ENCODE data around the gene FERMT3.

- no peak for TF ChIP-seq CTCF (IDR thresholded peaks at IDR 0.05)
- no peak for TF ChIP-seq EP300 (IDR thresholded peaks at IDR 0.05)
Observed at GRCh38 chr11:64243236-64243854, 36.8 kb downstream of the FERMT3 start.
